Liver (tissue), 9 donors: ENCODE data around the gene GUCA1A. TPM values are rescaled to one million over a fixed set of nuclear protein-coding genes. Genes with fewer than 3 reads are reported as not detected.

Source experiments
- DNase-seq: peaks from one replicate; pipeline ENCODE4 v3.0.0-alpha.2; 2017; ENCODE audit warnings: low spot score
- H3K27ac ChIP-seq, 2 donors: one replicate each; pipeline ENCODE4 v1.7.0; 2013; ENCODE audit warnings: inconsistent platforms in 2 of 2, low read length in 2 of 2, control low read depth in 1 of 2, low read depth in 1 of 2, mild to moderate bottlenecking in 1 of 2
- H3K27me3 ChIP-seq, 4 donors: one replicate each; pipeline versions ENCODE4 v1.6.1 to v1.7.0; 2013; ENCODE audit warnings: low read length in 3 of 4, inconsistent platforms in 1 of 4, mild to moderate bottlenecking in 1 of 4, moderate library complexity in 1 of 4; ENCODE audit not compliant: control insufficient read depth in 4 of 4, insufficient read depth in 4 of 4
- H3K36me3 ChIP-seq, 4 donors: one replicate each; pipeline versions ENCODE4 v1.6.1 to v1.7.0; 2013; ENCODE audit warnings: low read length in 3 of 4, mild to moderate bottlenecking in 3 of 4, low read depth in 1 of 4, moderate library complexity in 1 of 4; ENCODE audit not compliant: control insufficient read depth in 4 of 4, insufficient read depth in 3 of 4
- H3K4me1 ChIP-seq, 4 donors: one replicate each; pipeline versions ENCODE4 v1.6.1 to v1.7.0; 2013; ENCODE audit warnings: low read length in 3 of 4, mild to moderate bottlenecking in 3 of 4, moderate library complexity in 1 of 4; ENCODE audit not compliant: control insufficient read depth in 4 of 4, insufficient read depth in 4 of 4
- H3K4me3 ChIP-seq, 3 donors: one replicate each; pipeline versions ENCODE4 v1.6.1 to v1.7.0; 2013; ENCODE audit warnings: low read length in 3 of 3, control low read depth in 1 of 3, low read depth in 1 of 3, mild to moderate bottlenecking in 1 of 3
- H3K9ac ChIP-seq, 2 donors: one replicate each; pipeline ENCODE4 v1.7.0; 2013; ENCODE audit warnings: low read length in 2 of 2, mild to moderate bottlenecking in 2 of 2, moderate library complexity in 2 of 2, control low read depth in 1 of 2, low read depth in 1 of 2
- H3K9me3 ChIP-seq, 4 donors: one replicate each; pipeline versions ENCODE4 v1.6.1 to v1.7.0; 2013; ENCODE audit warnings: low read length in 3 of 4; ENCODE audit not compliant: control insufficient read depth in 4 of 4
- ATF3 ChIP-seq: IDR thresholded peaks from 2 replicates; pipeline ENCODE4 v1.6.1; 2016; ENCODE audit warnings: antibody characterized with exemption
- CTCF ChIP-seq: fragments of 150-350 bp; IDR thresholded peaks from 2 replicates; pipeline ENCODE4 v1.5.1; 2017; ENCODE audit warnings: improper control_type of control experiment, low read depth, low read length; ENCODE audit not compliant: missing input control
- EGR1 ChIP-seq, 2 donors: IDR thresholded peaks; 2 replicates each; pipeline ENCODE4 v1.6.1; 2016 to 2018; ENCODE audit warnings: antibody characterized with exemption in 2 of 2, low read depth in 2 of 2
- FOXA1 ChIP-seq: IDR thresholded peaks from 2 replicates; pipeline ENCODE4 v1.6.1; 2016; ENCODE audit warnings: antibody characterized with exemption
- FOXA2 ChIP-seq: IDR thresholded peaks from 2 replicates; pipeline ENCODE4 v1.6.1; 2016; ENCODE audit warnings: antibody characterized with exemption
- GABPA ChIP-seq, 2 donors: IDR thresholded peaks in 1 of 2; conservative IDR thresholded peaks in 1 of 2; 2 replicates each; pipeline ENCODE4 v1.6.1; 2016; ENCODE audit warnings: antibody characterized with exemption in 2 of 2, mild to moderate bottlenecking in 1 of 2, moderate library complexity in 1 of 2
- HNF4A ChIP-seq, 2 donors: conservative IDR thresholded peaks; 2 replicates each; pipeline ENCODE4 v1.6.1; 2016; ENCODE audit warnings: antibody characterized with exemption in 2 of 2, mild to moderate bottlenecking in 2 of 2
- HNF4G ChIP-seq: IDR thresholded peaks from 2 replicates; pipeline ENCODE4 v1.6.1; 2016; ENCODE audit warnings: antibody characterized with exemption
- JUND ChIP-seq, 2 donors: IDR thresholded peaks; 2 replicates each; pipeline ENCODE4 v1.6.1; 2016; ENCODE audit warnings: antibody characterized with exemption in 2 of 2
- MAX ChIP-seq: IDR thresholded peaks from 2 replicates; pipeline ENCODE4 v1.6.1; 2016; ENCODE audit warnings: antibody characterized with exemption
- NR2F2 ChIP-seq: IDR thresholded peaks from 2 replicates; pipeline ENCODE4 v1.6.1; 2016; ENCODE audit warnings: antibody characterized with exemption
- RAD21 ChIP-seq, 2 donors: IDR thresholded peaks; 2 replicates each; pipeline ENCODE4 v1.6.1; 2016; ENCODE audit warnings: antibody characterized with exemption in 2 of 2, mild to moderate bottlenecking in 2 of 2
- REST ChIP-seq: IDR thresholded peaks from 2 replicates; pipeline ENCODE4 v1.6.1; 2016; ENCODE audit warnings: antibody characterized with exemption, mild to moderate bottlenecking
- RXRA ChIP-seq, 2 donors: IDR thresholded peaks; 2 replicates each; pipeline ENCODE4 v1.6.1; 2017 to 2018; ENCODE audit warnings: antibody characterized with exemption in 2 of 2, mild to moderate bottlenecking in 1 of 2
- SP1 ChIP-seq: IDR thresholded peaks from 2 replicates; pipeline ENCODE4 v1.6.1; 2018; ENCODE audit warnings: antibody characterized with exemption, mild to moderate bottlenecking
- TAF1 ChIP-seq: conservative IDR thresholded peaks from 2 replicates; pipeline ENCODE4 v1.6.1; 2016; ENCODE audit warnings: antibody characterized with exemption, mild to moderate bottlenecking
- YY1 ChIP-seq: IDR thresholded peaks from 2 replicates; pipeline ENCODE4 v1.6.1; 2016; ENCODE audit warnings: antibody characterized with exemption, mild to moderate bottlenecking
- ZBTB33 ChIP-seq: IDR thresholded peaks from 2 replicates; pipeline ENCODE4 v1.6.1; 2016; ENCODE audit warnings: antibody characterized with exemption
- WGBS: extraction: QIAGEN DNeasy Blood & Tissue Kit; methylation state at CpG from one replicate; pipeline ENCODE4 v1.1.7; 2013; 5-methylcytosine and 5-hydroxymethylcytosine counted together
- polyA plus RNA-seq, 2 donors: library from polyadenylated mRNA; stranded (reverse) in 1 of 2; unstranded in 1 of 2; fragments of 200-250 nt in 1 of 2; fragments of >200 nt in 1 of 2; fragmentation: Nextera tagmentation in 1 of 2; extraction: Ambion mirVana in 1 of 2; gene quantifications; one replicate each; pipeline versions ENCODE4 v1.2.1 to v1.2.3, GENCODE V29; 2013 to 2015
- total RNA-seq, 2 donors: library from RNA; depleted of rRNA; stranded (reverse); fragments of >200 nt; gene quantifications; one replicate each; pipeline ENCODE4 v1.2.3, GENCODE V29; 2014
- donor health status: healthy.
- donor health status: healthy.
- donor health status: healthy.
- donor health status: healthy.
- donor health status: healthy.

The GUCA1A gene
- total and polyA plus RNA-seq, 4 donors = not detected

- H3K9me3 ChIP-seq = no peaks in the 10 kb centered on the region
- H3K27me3 ChIP-seq = no peaks in the 10 kb centered on the region
- H3K9ac ChIP-seq = no peak overlapping the region
- H3K27ac ChIP-seq = no peak overlapping the region
- no peak for DNase-seq
- 84% methylated on average over 9 of the region's 9 CpGs for WGBS
- TF ChIP-seq JUND (IDR thresholded peaks at IDR 0.05) (no peak), MAX (no peak), ATF3 (no peak), ZBTB33 (no peak), NR2F2 (no peak), CTCF (no peak), YY1 (no peak), FOXA2 (no peak)
- no peak overlapping the region for H3K4me3 ChIP-seq
- H3K36me3 ChIP-seq = no peaks in the 10 kb centered on the region
- no peaks in the 10 kb centered on the region for H3K4me1 ChIP-seq
Observed at GRCh38 chr6:42165016-42165415, 8.1 kb upstream of the GUCA1A start.

- Histone ChIP-seq H3K27me3 (no peaks in the 10 kb centered on the region), H3K9me3 (no peaks in the 10 kb centered on the region), H3K4me1 (no peaks in the 10 kb centered on the region), H3K4me3 (no peak overlapping the region), H3K9ac (no peak overlapping the region), H3K36me3 (no peaks in the 10 kb centered on the region), H3K27ac (no peak overlapping the region)
- DNase-seq = peak; percentile 82
- no peak for TF ChIP-seq RXRA (IDR thresholded peaks at IDR 0.05)
- no peak for TF ChIP-seq NR2F2
- no peak for TF ChIP-seq GABPA (IDR thresholded peaks at IDR 0.05 in 1 of 2, conservative IDR thresholded peaks at IDR 0.05 in 1 of 2)
- peak; percentile 98 to 99 for TF ChIP-seq RAD21 (IDR thresholded peaks at IDR 0.05)
- TF ChIP-seq ZBTB33 = no peak
- no peak for TF ChIP-seq JUND (IDR thresholded peaks at IDR 0.05)
- TF ChIP-seq HNF4G = no peak
- no peak for TF ChIP-seq FOXA2
- no peak for TF ChIP-seq MAX
- no peak for TF ChIP-seq ATF3
- no peak for TF ChIP-seq FOXA1
- no peak for TF ChIP-seq REST
- TF ChIP-seq CTCF = peak; percentile 97
- TF ChIP-seq EGR1 (IDR thresholded peaks at IDR 0.05; ENCODE audit: low read depth in 2 of 2) = no peak
- peak in 1 of 2 donors; percentile 12 for TF ChIP-seq HNF4A (conservative IDR thresholded peaks at IDR 0.05)
- TF ChIP-seq TAF1 = no peak
- TF ChIP-seq SP1 = no peak
- TF ChIP-seq YY1 = peak; percentile 27
- WGBS = 10% methylated on average over 8 of the region's 8 CpGs
Observed at GRCh38 chr6:42166444-42167141, 6.6 kb upstream of the GUCA1A start.
